CD4-positive, alpha-beta T cell treated with Interleukin-17A for 4 hours (primary cell): ENCODE results near the gene JAK2.
"Not testable (repeated sequence)": the region's sequence is repeated elsewhere in the genome, so short reads cannot be mapped to it uniquely, and the experiment has no call there.

Experiments
- DNase-seq: peaks from one replicate; pipeline ENCODE4 v3.0.0-alpha.2; 2020; ENCODE audit warnings: mixed read lengths

JAK2 gene

GRCh38 chr9:4984621-4985385, at the start of gene JAK2:
JAK2 (plus strand) TSS chr9:4985272; CDS start chr9:5021988, 36,716 bp downstream.
- DNase-seq: peak; percentile 82

DNA sequence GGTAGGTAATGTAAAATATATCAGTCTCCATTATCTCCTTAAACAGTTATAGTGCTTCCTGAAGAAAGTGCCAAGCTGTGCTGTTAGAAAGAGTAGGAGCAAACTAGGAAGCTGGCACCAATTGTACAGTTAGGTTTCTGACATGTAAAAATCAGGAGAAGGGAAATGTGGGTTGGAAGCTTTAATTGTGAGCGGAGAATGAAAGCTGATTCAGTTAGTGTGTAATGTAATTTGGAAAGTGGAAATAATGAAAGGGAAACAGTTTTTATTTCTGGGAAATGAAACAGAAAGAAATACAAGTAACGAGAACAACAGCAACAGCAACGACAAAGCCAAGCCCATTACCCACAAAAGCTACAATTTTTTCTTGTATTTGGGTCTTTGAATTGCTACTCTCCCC, 48.8 kb upstream of the JAK2 start:
- no peak for DNase-seq

- DNase-seq: no peak
Measured at GRCh38 chr9:4936823-4937222, 48.2 kb upstream of the JAK2 start.

GRCh38 chr9:4937446-4937845, 47.6 kb upstream of the JAK2 start:
- DNase-seq: no peak

GRCh38 chr9:4938496-4938895, 46.6 kb upstream of the JAK2 start:
- DNase-seq: no peak

GRCh38 chr9:4939118-4939561, 45.9 kb upstream of the JAK2 start:
- DNase-seq: no peak

DNA sequence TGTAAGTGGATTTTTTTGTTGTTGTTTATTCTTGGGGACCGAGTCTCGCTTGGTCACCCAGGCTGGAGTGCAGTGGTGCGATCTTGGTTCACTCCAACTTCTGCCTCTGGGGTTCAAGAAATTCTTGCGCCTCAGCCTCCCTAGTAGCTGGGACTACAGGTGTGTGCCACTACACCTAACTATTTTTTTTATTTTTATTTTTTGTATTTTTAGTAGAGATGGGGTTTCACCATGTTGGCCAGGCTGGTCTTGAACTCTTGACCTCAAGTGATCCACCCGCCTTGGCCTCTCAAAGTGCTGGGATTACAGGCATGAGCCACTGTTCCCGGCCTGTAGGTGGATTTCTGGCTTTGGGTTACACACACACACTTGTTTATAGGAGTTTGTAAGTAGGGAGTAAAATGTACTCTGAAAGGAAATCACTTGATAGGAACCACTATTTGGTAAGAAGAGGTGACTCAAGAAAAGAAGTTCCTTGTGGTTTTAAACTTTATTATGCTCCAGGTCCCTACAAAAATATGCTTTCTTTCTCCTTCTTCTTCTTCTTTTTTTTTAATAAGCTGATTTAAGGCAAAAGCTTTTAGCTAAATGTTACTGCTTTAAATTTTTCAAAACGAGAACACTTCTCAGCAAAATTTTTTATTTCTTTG, 42.9 kb upstream of the JAK2 start:
- not testable (repeated sequence) for DNase-seq

GRCh38 chr9:4943346-4943745, 41.7 kb upstream of the JAK2 start:
- DNase-seq: no peak

GRCh38 chr9:4944431-4945211, 40.5 kb upstream of the JAK2 start:
- DNase-seq: not testable (repeated sequence)

DNA sequence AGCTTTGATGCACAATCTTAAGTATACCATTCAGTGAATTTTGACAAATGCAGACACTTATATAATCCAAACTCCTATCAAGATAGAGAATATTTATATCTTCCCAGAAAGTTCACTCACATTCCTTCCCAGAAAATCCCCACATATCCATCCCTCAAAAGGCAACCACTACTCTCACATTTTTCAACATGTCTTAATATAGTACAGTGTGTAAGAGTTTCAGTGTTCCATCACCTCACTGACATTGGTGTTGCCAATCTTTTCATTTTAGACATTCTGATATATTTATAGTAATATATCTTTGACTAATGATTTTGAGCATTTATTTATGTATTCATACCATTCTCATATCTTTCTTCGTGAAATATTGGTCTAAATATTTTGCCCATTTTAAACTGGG, 38.1 kb upstream of the JAK2 start:
- DNase-seq: no peak

DNA sequence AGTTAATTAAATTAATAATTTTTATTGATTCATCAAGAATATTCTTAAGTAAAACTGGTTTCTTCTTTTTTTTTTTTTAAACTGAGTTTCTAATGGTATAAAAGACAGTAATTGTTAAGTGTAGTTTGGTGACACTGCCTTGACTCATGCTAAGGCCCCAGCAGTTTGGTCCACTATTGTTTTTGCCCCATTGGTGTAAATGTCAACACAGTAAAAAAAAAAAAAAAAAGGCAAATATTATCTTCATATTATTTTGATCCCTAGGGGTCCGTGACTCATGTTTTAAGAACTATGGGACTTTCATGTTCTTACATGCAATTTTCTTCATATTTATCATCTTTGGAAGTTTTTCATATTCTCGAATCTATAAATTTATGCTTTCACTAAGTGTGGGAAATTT, 29.2 kb upstream of the JAK2 start:
- no peak for DNase-seq

GRCh38 chr9:4959031-4959430, 26.0 kb upstream of the JAK2 start:
- no peak for DNase-seq

GRCh38 chr9:4962085-4962484, 23.0 kb upstream of the JAK2 start:
- DNase-seq: no peak

DNA sequence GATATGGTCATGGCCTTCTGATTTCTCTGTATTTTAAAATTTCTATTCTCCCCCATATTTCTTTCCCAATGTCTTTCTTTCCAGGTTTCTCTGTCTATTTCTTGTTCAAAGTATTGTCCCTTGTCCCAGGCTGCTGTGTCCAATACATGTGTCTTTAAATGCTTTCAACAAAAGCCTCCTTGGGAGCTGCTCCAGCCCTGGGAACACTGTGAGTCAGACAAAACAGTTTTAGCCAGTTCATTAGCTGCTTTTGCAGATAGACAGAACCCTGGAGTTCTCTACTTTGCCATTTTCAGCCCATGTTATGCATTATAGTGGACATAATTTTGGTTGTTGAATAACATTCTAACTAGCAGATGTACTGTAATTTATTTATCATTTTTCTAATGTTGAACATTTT, 20.5 kb upstream of the JAK2 start:
- DNase-seq: no peak

DNA sequence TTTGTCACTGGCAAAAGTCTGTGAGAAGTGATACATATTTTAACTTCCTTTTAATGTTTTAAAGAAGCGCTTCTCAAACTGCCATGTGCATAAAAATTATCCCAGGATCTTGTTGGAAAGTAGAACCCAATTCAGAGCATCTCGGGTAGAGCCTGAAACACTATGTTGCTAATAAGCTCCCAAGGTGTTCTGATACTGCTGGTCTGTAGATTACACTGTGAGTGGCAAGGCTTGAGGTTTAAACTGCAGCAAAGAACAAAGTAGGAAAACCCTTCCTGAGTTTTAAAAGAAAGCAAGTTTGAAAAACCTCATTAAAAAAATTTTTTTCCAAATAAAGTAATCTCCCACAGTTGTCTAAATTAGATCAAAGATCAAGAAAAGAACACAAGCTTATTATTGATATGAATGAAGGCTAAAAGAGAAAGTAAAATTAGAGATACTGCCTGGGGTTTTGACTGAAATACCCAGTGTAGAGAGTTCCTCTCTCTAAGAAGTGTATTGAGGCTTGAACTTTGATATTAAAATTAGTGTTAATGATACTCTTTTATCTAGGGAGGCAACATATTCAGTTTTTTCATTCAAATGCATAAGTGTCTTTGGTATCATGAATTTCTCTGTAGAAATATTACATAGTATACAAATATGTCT, 19.8 kb upstream of the JAK2 start:
- DNase-seq: no peak

GRCh38 chr9:4967523-4967922, 17.5 kb upstream of the JAK2 start:
- no peak for DNase-seq

DNA sequence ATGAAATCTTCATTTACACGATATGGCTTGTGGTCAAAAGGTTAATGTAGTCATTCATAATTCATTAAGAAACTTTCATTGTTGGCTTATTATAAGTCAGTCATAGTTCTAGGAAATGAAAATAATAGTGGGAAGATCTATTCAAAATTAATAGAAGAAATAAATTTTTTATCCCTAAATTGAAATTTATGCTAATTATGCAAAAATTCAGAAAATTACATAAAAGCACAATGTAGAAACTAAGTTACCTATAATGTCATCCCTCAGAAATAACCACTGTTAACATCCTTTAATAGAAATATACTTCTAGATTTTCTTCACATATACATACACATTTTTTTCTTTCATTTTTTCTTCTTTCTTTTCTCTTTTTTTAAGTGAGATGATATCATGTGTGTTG, 15.9 kb upstream of the JAK2 start:
- DNase-seq: no peak

DNA sequence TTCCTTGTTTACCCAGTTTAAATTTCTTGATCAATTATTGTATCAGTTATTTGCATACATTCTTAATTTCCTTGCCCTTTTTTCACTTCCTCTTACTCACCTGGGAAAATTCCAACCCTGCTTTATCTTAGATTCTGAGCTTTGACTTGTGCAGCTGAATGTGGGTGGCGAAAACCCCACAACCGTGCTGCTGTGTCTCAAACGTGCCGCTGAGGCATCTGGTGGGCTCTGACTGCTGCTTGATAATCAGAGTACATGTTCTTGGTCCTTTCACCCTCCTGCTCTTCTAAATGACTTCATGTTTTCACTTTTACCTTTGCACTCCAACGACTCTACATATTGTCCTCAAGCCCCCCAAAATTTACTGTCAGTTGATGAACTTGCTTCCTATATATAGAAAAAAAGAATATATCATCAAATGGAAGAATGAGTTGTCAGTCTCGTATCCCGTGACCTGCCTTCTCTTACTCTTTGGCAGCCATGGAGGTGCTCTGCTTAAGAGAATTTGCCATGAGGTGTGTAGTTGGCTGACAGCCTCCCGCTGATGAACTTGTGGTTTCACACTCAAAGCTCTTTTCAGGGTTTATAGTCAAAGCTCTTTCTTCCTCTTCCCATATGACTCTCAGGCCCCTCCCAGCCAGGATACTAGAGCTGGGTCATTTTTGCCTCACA, 14.0 kb upstream of the JAK2 start:
- DNase-seq: peak; percentile 25

- DNase-seq: no peak
Measured at GRCh38 chr9:4973246-4973645, 11.8 kb upstream of the JAK2 start.

DNA sequence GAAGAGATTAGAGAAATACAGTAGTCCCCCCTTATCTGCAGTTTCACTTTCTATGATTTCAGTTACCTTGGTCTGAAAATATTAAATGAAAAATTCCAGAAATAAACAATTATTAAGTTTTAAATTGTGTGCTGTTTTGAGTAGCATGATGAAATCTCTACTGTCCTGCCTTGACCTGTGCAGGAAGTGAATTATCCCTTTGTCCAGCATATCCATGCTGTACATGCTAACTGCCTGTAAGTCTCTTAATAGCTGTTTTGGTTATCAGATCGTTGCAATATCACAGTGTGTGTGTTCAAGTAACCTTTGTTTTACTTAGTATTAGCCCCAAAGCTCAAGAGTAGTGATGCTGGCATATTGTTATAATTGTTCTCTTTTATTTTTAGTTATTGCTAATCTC, 11.2 kb upstream of the JAK2 start:
- DNase-seq: no peak

DNA sequence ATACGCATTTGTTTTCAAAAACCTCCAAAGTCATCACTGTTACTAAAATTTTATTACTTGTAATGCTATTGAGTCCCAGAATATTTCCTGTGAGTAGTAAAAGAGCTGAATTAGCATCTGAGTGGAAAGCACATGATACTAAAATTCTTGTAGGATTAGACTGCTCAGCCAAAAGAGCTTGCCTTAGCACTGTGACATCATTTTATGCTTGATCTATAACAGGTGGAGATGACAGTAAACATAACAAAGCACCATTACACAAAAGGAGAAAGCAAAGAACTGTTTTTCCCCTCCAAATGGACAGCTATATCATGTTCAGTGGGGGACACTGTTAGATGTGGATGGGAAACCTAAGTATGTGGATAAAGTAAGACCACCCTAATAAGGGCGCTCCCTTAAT, 5.8 kb upstream of the JAK2 start:
- no peak for DNase-seq

DNA sequence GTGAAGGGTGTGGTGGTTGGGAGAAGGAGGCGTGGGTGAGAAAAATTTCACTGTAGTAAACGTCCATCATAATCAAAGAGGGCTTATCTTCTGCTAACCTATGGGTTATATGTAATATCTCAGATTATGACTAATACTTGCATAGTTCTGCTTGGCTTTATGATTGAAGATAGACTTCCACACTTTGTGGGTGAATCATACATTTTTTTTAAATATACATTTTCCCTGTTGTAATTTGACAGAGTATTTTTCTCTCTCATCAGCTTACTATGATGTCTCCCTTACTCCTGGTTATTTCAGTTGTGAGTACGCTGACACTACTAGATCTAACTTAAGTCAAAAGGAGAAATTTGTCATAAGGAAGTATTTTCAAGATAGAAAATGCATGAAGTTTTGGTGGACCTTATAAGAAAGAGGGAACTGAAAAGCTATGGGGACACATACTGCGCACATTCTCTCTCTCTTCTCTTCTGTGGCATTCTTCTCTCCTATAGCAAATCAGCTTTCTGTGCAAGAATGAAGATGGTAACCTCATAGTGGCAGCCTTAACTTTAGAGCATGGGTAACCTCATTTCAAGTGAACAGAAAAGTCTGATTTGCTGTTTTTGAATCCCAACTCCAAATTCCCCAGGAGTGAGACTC, 4.9 kb upstream of the JAK2 start:
- no peak for DNase-seq
